H1 (cell line): ENCODE results near the gene STK36. TPM values are rescaled to one million over a fixed set of nuclear protein-coding genes. Genes with fewer than 3 reads are reported as not detected.

Experiments
- CTCF ChIA-PET: fragments of 300-600 bp; sonication (Branson Sonifier 250); formaldehyde crosslinking; loops from one replicate; lab custom pipeline; 2021; ENCODE audit not compliant: partially characterized antibody; lab: Charles Lee
- POLR2A ChIA-PET: fragments of 300-600 bp; sonication (Branson Sonifier 250); formaldehyde crosslinking; loops from one replicate; lab custom pipeline; 2021; ENCODE audit warnings: inconsistent platforms; ENCODE audit not compliant: partially characterized antibody; lab: Charles Lee
- DNase-seq, 2 experiments: peaks; one replicate each; pipeline versions ENCODE4 v3.0.0 to v3.0.0-alpha.2; 2010 to 2022; ENCODE audit warnings: low spot score in 2 of 2, low read depth in 1 of 2, mixed read lengths in 1 of 2
- FAIRE-seq: peaks from 2 replicates; lab custom pipeline; 2011; peaks lifted over from hg19 to GRCh38; lab: Jason Lieb, UNC
- H2AFZ ChIP-seq: 2 replicates; pipeline ENCODE4 v1.8.1; 2012; ENCODE audit warnings: low read length, inconsistent platforms
- H2AK5ac ChIP-seq: 2 replicates; pipeline ENCODE4 v1.6.1; 2013; ENCODE audit warnings: low read depth, low read length
- H2BK120ac ChIP-seq: replicated peaks from 2 replicates; pipeline ENCODE3; 2013; ENCODE audit warnings: low read depth, low read length, inconsistent platforms
- H2BK12ac ChIP-seq: 2 replicates; pipeline ENCODE4 v1.6.1; 2013; ENCODE audit warnings: low read depth, low read length
- H2BK15ac ChIP-seq: 2 replicates; pipeline ENCODE4 v1.6.1; 2013; ENCODE audit warnings: low read length
- H2BK20ac ChIP-seq: 2 replicates; pipeline ENCODE4 v1.6.1; 2013; ENCODE audit warnings: low read length
- H2BK5ac ChIP-seq: 2 replicates; pipeline ENCODE4 v1.6.1; 2013; ENCODE audit warnings: low read depth, low read length
- H3K14ac ChIP-seq: 2 replicates; pipeline ENCODE4 v1.6.1; 2013; ENCODE audit warnings: inconsistent platforms; ENCODE audit not compliant: insufficient read length
- H3K18ac ChIP-seq: 2 replicates; pipeline ENCODE4 v1.6.1; 2013; ENCODE audit warnings: low read length; ENCODE audit errors: extremely low read depth
- H3K23ac ChIP-seq: 2 replicates; pipeline ENCODE4 v1.6.1; 2013; ENCODE audit warnings: inconsistent platforms; ENCODE audit not compliant: insufficient read length
- H3K23me2 ChIP-seq: 2 replicates; pipeline ENCODE4 v1.6.1; 2013; ENCODE audit warnings: low read depth, low read length
- H3K27ac ChIP-seq: 2 replicates; pipeline ENCODE4 v1.6.1; 2011; ENCODE audit warnings: low read depth, low read length, inconsistent platforms
- H3K27me3 ChIP-seq, 4 experiments: replicated peaks in 1 of 4; 1 replicate in 1 of 4; 2 replicates in 3 of 4; pipeline versions ENCODE4 v1.6.1 to v1.8.1; 2011 to 2013; ENCODE audit warnings: low read length in 3 of 4, mild to moderate bottlenecking in 3 of 4, inconsistent platforms in 2 of 4, mixed read lengths in 2 of 4, moderate library complexity in 1 of 4; ENCODE audit not compliant: control insufficient read depth in 3 of 4, insufficient read depth in 3 of 4; ENCODE audit errors: extremely low read depth in 1 of 4
- H3K36me3 ChIP-seq, 4 experiments: 2 replicates each; pipeline versions ENCODE4 v1.6.1 to v1.8.1; 2011 to 2013; ENCODE audit warnings: mild to moderate bottlenecking in 4 of 4, low read length in 3 of 4, moderate library complexity in 2 of 4, control low read depth in 1 of 4, inconsistent platforms in 1 of 4; ENCODE audit not compliant: insufficient read depth in 4 of 4, control insufficient read depth in 2 of 4
- H3K4ac ChIP-seq: replicated peaks from 2 replicates; pipeline ENCODE3; 2013; ENCODE audit warnings: low read length, low read depth, mixed read lengths, inconsistent platforms; ENCODE audit not compliant: insufficient read length
- H3K4me1 ChIP-seq, 4 experiments: replicated peaks in 1 of 4; 1 replicate in 1 of 4; 2 replicates in 3 of 4; pipeline versions ENCODE4 v1.6.1 to v1.8.1; 2011 to 2013; ENCODE audit warnings: low read length in 3 of 4, inconsistent platforms in 2 of 4, mixed read lengths in 1 of 4; ENCODE audit not compliant: insufficient read depth in 4 of 4, control insufficient read depth in 3 of 4
- H3K4me2 ChIP-seq, 2 experiments: 2 replicates each; pipeline versions ENCODE4 v1.6.1 to v1.8.1; 2011 to 2013; ENCODE audit warnings: low read depth in 2 of 2, low read length in 2 of 2, control low read depth in 1 of 2, inconsistent platforms in 1 of 2, mild to moderate bottlenecking in 1 of 2; ENCODE audit not compliant: insufficient read depth in 1 of 2
- H3K4me3 ChIP-seq, 4 experiments: fragments of 200-600, 300-600 bp in 1 of 4; sonication (generic), shearing (Covaris generic), sonication (Bioruptor Twin) in 1 of 4; 2 replicates each; pipeline versions ENCODE4 v1.5.1 to v1.8.1; 2011 to 2016; ENCODE audit warnings: low read length in 4 of 4, low read depth in 3 of 4, control low read depth in 2 of 4, inconsistent platforms in 2 of 4, mild to moderate bottlenecking in 2 of 4, mixed read lengths in 1 of 4, moderate library complexity in 1 of 4; ENCODE audit not compliant: insufficient read depth in 2 of 4; ENCODE audit errors: extremely low read depth in 1 of 4
- H3K56ac ChIP-seq: replicated peaks from 2 replicates; pipeline ENCODE3; 2013; ENCODE audit warnings: low read depth, mild to moderate bottlenecking, mixed read lengths, low read length, inconsistent platforms; ENCODE audit not compliant: insufficient read length
- H3K79me1 ChIP-seq: 2 replicates; pipeline ENCODE4 v1.6.1; 2013; ENCODE audit warnings: low read depth, low read length, control low read depth
- H3K79me2 ChIP-seq, 2 experiments: 2 replicates each; pipeline versions ENCODE4 v1.6.1 to v1.8.1; 2012 to 2013; ENCODE audit warnings: low read length in 2 of 2, mild to moderate bottlenecking in 2 of 2, inconsistent platforms in 1 of 2; ENCODE audit not compliant: insufficient read depth in 2 of 2, control insufficient read depth in 1 of 2
- H3K9ac ChIP-seq, 4 experiments: replicated peaks in 1 of 4; 1 replicate in 1 of 4; 2 replicates in 3 of 4; pipeline versions ENCODE4 v1.6.1 to v1.8.1; 2011 to 2013; ENCODE audit warnings: low read depth in 3 of 4, low read length in 3 of 4, control low read depth in 2 of 4, mild to moderate bottlenecking in 2 of 4, moderate library complexity in 2 of 4, inconsistent platforms in 1 of 4; ENCODE audit errors: extremely low read depth in 1 of 4
- H3K9me3 ChIP-seq, 2 experiments: 2 replicates each; pipeline versions ENCODE4 v1.6.1 to v1.8.1; 2012 to 2013; ENCODE audit warnings: mild to moderate bottlenecking in 2 of 2, moderate library complexity in 2 of 2, control low read depth in 1 of 2, inconsistent platforms in 1 of 2, low read depth in 1 of 2, low read length in 1 of 2, mixed read lengths in 1 of 2; ENCODE audit not compliant: insufficient read depth in 2 of 2
- H4K20me1 ChIP-seq, 2 experiments: replicated peaks in 1 of 2; 2 replicates each; pipeline versions ENCODE3 to v1.8.1; 2011 to 2013; ENCODE audit warnings: inconsistent platforms in 2 of 2, low read length in 2 of 2, mild to moderate bottlenecking in 1 of 2; ENCODE audit not compliant: insufficient read depth in 2 of 2, control insufficient read depth in 1 of 2
- H4K5ac ChIP-seq: 2 replicates; pipeline ENCODE4 v1.6.1; 2013; ENCODE audit warnings: low read length, low read depth, mixed read lengths, inconsistent platforms; ENCODE audit not compliant: insufficient read length
- H4K8ac ChIP-seq: 2 replicates; pipeline ENCODE4 v1.8.0; 2013; ENCODE audit warnings: mild to moderate bottlenecking, moderate library complexity, low read length, inconsistent platforms; ENCODE audit not compliant: insufficient read depth; ENCODE audit errors: extremely low read depth
- H4K91ac ChIP-seq: replicated peaks from 2 replicates; pipeline ENCODE3; 2013; ENCODE audit warnings: low read length, mixed read lengths, inconsistent platforms; ENCODE audit not compliant: insufficient read length
- CBX5 ChIP-seq: fragments of 300-800, 300-1000 bp; sonication (generic); IDR thresholded peaks from 2 replicates; pipeline ENCODE4 v1.7.1; 2016; ENCODE audit warnings: antibody characterized with exemption, low read length, low read depth
- CHD2 ChIP-seq: IDR thresholded peaks from 2 replicates; pipeline ENCODE4 v1.6.1; 2012; ENCODE audit warnings: low read length, improper control_type of control experiment
- CREB1 ChIP-seq: IDR thresholded peaks from 2 replicates; pipeline ENCODE4 v1.6.1; 2012; ENCODE audit warnings: inconsistent platforms
- CTBP2 ChIP-seq: IDR thresholded peaks from 2 replicates; pipeline ENCODE4 v1.7.0; 2011; ENCODE audit warnings: borderline replicate concordance, mild to moderate bottlenecking, moderate library complexity, mixed read lengths, low read length; ENCODE audit not compliant: insufficient read depth, insufficient read length
- EGR1 ChIP-seq: IDR thresholded peaks from 2 replicates; pipeline ENCODE4 v1.6.1; 2011; ENCODE audit warnings: low read depth, low read length, borderline replicate concordance
- EP300 ChIP-seq, 2 experiments: IDR thresholded peaks; 1 replicate in 1 of 2; 2 replicates in 1 of 2; pipeline ENCODE4 v1.6.1; 2011 to 2012; ENCODE audit warnings: low read depth in 2 of 2, low read length in 2 of 2, mild to moderate bottlenecking in 2 of 2, borderline replicate concordance in 1 of 2, inconsistent platforms in 1 of 2, moderate library complexity in 1 of 2
- RFX5 ChIP-seq: IDR thresholded peaks from 2 replicates; pipeline ENCODE4 v1.6.1; 2011; ENCODE audit warnings: low read depth, low read length, improper control_type of control experiment, borderline replicate concordance
- SIRT6 ChIP-seq: IDR thresholded peaks from one replicate; pipeline ENCODE4 v1.7.1; 2012; ENCODE audit warnings: low read length, inconsistent platforms
- SP1 ChIP-seq: IDR thresholded peaks from 2 replicates; pipeline ENCODE4 v1.6.1; 2011; ENCODE audit warnings: low read depth, low read length
- SP2 ChIP-seq: IDR thresholded peaks from 2 replicates; pipeline ENCODE4 v1.6.1; 2012; ENCODE audit warnings: mild to moderate bottlenecking, low read length, inconsistent platforms
- YY1 ChIP-seq: IDR thresholded peaks from 2 replicates; pipeline ENCODE4 v1.6.1; 2011; ENCODE audit warnings: low read depth, mild to moderate bottlenecking, low read length
- WGBS, 2 experiments: shearing (Covaris generic) in 1 of 2; methylation state at CpG; one replicate each; pipeline versions ENCODE4 v1.1.6 to v1.1.7; 2013 to 2015; ENCODE audit warnings: low lambda C conversion rate in 2 of 2, mixed read lengths in 2 of 2, inconsistent platforms in 1 of 2, low coverage in 1 of 2, missing lambda C conversion rate in 1 of 2; ENCODE audit not compliant: insufficient replicate concordance in 2 of 2, insufficient coverage in 1 of 2, insufficient read length in 1 of 2; ENCODE audit errors: extremely low coverage in 1 of 2, missing lambda C conversion rate in 1 of 2; 5-methylcytosine and 5-hydroxymethylcytosine counted together
- polyA plus RNA-seq, 7 experiments: library from polyadenylated mRNA; depleted of rRNA in 3 of 7; stranded (reverse) in 5 of 7; unstranded in 2 of 7; fragments of >200 nt in 5 of 7; fragments of 200-250 nt in 2 of 7; gene quantifications; 1 replicate in 5 of 7; 2 replicates in 1 of 7; 4 replicates in 1 of 7; pipeline versions ENCODE4 v1.2.1 to v1.2.3, GENCODE V29; 2011 to 2013; ENCODE audit warnings: missing spikeins in 2 of 7, mixed read lengths in 2 of 7
- total RNA-seq: library from RNA; stranded (reverse); fragmentation: NEBNext Ultra II Directional; extraction: Animal tissue kit (Norgen Biotek cat#: 25700); gene quantifications from 2 replicates; pipeline ENCODE4 v1.2.1, GENCODE V29; 2021
- TF ChIP-seq, protein P1 (sequence below): IDR thresholded peaks from 2 replicates; pipeline ENCODE4 v1.6.1; 2012; ENCODE audit warnings: low read length, inconsistent platforms
- TF ChIP-seq, protein P2 (sequence below): IDR thresholded peaks from 2 replicates; pipeline ENCODE4 v1.6.1; 2012; ENCODE audit warnings: inconsistent platforms

The STK36 gene
- total and polyA plus RNA-seq, 2 of the 8 experiments (the other 6 are each of a cell fraction or from before 2014, with no cell fraction given): 41.4 to 57.6 TPM

DNA sequence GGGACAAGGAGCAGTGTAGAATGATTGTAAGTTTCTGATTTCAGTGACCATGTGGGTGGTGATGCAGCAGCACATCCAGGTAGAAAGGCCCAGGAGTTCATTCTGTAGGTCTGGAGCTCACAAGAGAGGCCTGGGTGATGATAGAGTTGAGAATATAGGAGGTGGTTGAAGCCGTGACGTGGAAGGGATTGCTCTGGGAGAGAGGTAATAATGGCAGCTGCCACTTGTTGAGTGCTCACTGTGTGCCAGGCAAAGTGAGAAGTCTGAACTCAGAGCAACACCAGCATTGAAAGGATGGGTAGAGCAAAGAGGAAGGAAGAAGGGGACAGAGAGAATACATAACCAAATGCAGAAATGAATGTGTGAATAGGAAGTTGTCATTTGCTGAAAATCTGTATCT is 42.0 kb downstream of the STK36 start:
- CTCF ChIA-PET: interaction anchor here (0.6 to 4.5 kb wide), 7 partner anchors 9 to 136 kb away, joined by 3 to 17 read pairs (median 4); partner anchors contain the start of genes RNF25 and STK36
- Histone ChIP-seq H3K79me2 (peaks cover 4 to 62% of the 10 kb centered on the region in 2 experiments), H3K18ac (no peak overlapping the region), H4K20me1 (peaks cover 3 to 7% of the 10 kb centered on the region in 2 experiments), H2BK120ac (no peak overlapping the region), H4K5ac (no peak overlapping the region), H3K4ac (no peak overlapping the region), H3K23me2 (0 out of 2 replicates have a peak, but pooled peaks cover 2% of the 10 kb centered on the region), H3K4me2 (no peak overlapping the region), H2BK15ac (no peak overlapping the region), H3K4me1 (peaks cover 0 to 4% (median 1%) of the 10 kb centered on the region in 4 experiments; a peak in 4 of 7 replicates), H3K9me3 (no peaks in the 10 kb centered on the region), H2BK12ac (no peak overlapping the region), H4K91ac (no peak overlapping the region), H3K56ac (no peak overlapping the region), H2BK20ac (no peak overlapping the region), H3K27ac (no peak overlapping the region), H3K14ac (no peak overlapping the region), H3K9ac (no peak overlapping the region), H3K4me3 (no peak overlapping the region), H3K79me1 (peaks cover 7% of the 10 kb centered on the region; the same call in 1 of the 2 replicates), H2AK5ac (no peak overlapping the region), H2AFZ (no peak overlapping the region), H3K36me3 (peaks cover 0 to 6% (median 0%) of the 10 kb centered on the region in 4 experiments; a peak in 1 of 8 replicates), H3K23ac (no peak overlapping the region), H4K8ac (no peak overlapping the region), H2BK5ac (no peak overlapping the region), H3K27me3 (no peaks in the 10 kb centered on the region)
- WGBS, 2 experiments: 83% methylated on average over 2 of the region's 2 CpGs; no CpG with 5 or more reads in 1 of the 2 experiments
- FAIRE-seq (no peak), DNase-seq (no peak)
- POLR2A ChIA-PET: interaction anchor here (1.2 kb wide), 1 partner anchor 9 kb away, joined by 3 read pairs; no protein-coding TSS in a partner anchor
- TF ChIP-seq SIRT6: no peak
- TF ChIP-seq, protein P1, sequence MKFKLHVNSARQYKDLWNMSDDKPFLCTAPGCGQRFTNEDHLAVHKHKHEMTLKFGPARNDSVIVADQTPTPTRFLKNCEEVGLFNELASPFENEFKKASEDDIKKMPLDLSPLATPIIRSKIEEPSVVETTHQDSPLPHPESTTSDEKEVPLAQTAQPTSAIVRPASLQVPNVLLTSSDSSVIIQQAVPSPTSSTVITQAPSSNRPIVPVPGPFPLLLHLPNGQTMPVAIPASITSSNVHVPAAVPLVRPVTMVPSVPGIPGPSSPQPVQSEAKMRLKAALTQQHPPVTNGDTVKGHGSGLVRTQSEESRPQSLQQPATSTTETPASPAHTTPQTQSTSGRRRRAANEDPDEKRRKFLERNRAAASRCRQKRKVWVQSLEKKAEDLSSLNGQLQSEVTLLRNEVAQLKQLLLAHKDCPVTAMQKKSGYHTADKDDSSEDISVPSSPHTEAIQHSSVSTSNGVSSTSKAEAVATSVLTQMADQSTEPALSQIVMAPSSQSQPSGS: no peak
- TF ChIP-seq EP300 (IDR thresholded peaks at IDR 0.05; ENCODE audit: borderline replicate concordance in 1 of 2, low read depth in 2 of 2, low read length in 2 of 2): no peak
- no peak for TF ChIP-seq SP2
- no peak for TF ChIP-seq EGR1
- no peak for TF ChIP-seq CREB1
- TF ChIP-seq CHD2: no peak
- TF ChIP-seq RFX5: no peak
- TF ChIP-seq SP1: no peak
- no peak for TF ChIP-seq YY1
- TF ChIP-seq, protein P2, sequence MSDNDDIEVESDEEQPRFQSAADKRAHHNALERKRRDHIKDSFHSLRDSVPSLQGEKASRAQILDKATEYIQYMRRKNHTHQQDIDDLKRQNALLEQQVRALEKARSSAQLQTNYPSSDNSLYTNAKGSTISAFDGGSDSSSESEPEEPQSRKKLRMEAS: no peak
- TF ChIP-seq CTBP2: no peak
- no peak for TF ChIP-seq CBX5
